Measurements from ENCODE around the gene IQSEC3.
"Not testable (repeated sequence)": the region's sequence is repeated elsewhere in the genome, so short reads cannot be mapped to it uniquely, and the experiment has no call there.

The IQSEC3 gene

DNA sequence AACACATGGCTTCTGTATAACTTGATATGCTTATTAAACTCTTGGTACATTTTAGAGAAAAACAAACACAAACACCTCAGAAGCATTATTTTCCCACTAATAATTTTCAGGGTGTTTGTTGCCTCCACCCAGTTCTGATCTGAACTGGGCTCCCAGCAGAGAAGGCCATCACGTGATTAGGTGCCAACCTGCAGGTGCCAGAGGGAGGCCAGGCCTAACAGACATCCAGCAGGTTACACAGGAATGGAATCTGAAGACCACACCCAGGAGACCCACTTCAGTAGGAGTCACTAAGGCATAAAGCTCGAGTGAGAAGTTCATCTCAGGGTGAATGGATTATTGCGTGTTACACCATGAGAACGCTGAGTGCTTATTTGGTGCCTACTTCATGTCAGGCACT, 138.5 kb downstream of the IQSEC3 start:
- DNase-seq: no peak

DNA sequence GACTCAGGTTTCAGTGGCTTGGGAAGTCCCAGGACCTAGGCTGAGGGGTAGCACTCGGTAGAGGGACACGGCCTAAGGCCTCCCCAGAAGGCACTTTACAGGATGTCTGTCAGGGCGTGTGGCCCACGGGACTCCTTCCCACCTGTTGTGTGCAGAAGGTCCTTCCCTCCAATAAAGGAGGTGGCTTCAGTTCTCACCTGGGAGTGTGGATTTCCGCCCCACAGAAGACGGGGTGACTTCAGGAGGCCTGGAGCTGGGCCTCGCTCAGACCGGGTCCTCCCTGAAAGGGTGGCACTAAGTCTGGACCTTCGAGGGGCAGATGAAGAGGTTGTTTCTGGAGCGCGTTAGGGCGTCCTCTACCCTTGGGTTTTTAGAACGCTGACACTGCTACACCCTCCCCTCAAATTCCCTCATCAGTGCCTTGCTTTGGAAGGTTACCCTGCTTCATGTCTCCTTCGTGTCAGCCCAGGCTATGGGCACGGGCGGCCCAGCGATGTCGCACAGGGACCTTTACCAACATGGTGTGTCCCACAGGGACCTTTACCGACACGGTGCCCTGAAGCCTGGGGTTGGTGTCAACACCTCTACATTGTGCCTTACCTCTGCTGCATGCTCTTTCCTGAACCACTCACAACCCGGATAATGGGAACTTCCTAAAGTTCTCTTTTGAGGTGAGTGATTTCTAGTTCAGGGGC, 140.3 kb downstream of the IQSEC3 start:
- DNase-seq: no peak

DNA sequence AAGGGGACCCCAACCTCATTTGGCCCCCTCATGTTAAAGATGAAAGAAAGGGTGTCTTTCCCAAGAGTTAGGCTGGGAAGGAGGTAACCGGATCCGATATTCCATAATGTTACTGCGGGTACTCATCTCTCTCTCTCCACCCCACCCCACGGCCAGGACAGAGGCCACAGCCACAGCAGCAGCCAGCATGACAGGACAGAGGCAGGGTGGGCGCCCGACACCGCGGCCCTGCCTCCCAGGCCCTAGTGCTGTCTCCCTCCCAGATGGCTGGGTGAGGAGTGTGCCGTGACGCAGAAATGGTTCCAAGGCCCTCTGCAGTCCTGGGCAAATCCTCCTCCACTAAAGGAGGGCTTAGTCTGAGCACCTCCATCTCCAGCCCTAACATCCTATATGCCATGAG, 141.2 kb downstream of the IQSEC3 start:
- DNase-seq: no peak

DNA sequence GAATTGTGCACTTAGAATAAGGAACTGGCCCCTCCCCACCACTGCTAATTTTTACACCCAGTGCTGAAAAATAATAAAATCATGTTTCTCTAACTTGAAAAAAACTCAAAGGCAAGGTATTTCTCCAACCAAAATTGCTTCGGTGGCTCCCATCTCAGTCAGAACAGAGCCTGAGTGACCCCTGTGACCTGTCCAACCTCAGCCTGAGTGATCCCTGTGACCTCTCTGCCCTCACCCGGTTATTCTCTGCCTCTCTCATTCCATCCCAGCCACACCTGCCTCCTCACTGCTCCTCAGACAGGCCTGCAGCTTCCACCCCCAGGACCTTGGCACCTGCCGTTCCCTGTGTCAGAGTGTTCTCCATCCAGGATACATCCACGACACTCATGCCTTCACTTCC, 142.2 kb downstream of the IQSEC3 start:
- DNase-seq: no peak

DNA sequence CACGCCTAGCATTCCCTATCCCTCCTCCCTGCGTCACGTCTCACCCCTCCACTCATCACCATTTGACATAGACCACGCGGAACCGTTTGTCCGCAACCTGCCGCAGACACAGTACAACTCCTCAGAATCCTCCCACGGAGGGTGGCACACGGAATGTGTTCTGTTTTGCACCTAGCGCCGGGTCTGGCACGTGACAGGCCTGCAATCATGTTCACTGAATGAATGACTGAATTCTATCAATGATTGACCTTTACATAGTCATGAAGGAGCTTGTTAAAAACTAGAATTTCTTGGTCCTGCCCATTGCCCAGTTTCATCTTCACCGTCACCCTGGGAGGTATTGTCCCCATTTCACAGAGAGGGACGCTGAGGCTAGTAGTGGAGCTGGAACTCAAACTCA, 142.7 kb downstream of the IQSEC3 start:
- DNase-seq: no peak

GRCh38 chr12:209851-210250, 143.3 kb downstream of the IQSEC3 start:
- no peak for DNase-seq

GRCh38 chr12:210277-211141, 143.9 kb downstream of the IQSEC3 start:
- DNase-seq: peak; percentile 70

GRCh38 chr12:211142-211465, 144.5 kb downstream of the IQSEC3 start:
- no peak for DNase-seq

GRCh38 chr12:211639-212414, 145.3 kb downstream of the IQSEC3 start:
- DNase-seq: no peak

DNA sequence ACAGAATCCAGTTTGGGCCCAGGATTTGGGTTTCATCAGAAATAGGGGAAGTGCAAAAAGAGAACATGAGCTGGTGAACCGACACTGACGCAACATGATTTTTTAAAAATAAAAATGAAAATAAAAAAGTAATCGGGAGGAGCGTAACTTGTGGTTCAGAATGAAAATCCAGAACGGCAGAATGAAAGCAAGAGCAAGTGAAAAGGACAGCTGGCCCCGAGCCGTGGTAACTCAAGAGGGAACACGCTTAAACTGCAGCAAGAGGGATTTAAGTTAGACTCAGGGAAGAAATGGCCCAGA, 145.8 kb downstream of the IQSEC3 start:
- no peak for DNase-seq

DNA sequence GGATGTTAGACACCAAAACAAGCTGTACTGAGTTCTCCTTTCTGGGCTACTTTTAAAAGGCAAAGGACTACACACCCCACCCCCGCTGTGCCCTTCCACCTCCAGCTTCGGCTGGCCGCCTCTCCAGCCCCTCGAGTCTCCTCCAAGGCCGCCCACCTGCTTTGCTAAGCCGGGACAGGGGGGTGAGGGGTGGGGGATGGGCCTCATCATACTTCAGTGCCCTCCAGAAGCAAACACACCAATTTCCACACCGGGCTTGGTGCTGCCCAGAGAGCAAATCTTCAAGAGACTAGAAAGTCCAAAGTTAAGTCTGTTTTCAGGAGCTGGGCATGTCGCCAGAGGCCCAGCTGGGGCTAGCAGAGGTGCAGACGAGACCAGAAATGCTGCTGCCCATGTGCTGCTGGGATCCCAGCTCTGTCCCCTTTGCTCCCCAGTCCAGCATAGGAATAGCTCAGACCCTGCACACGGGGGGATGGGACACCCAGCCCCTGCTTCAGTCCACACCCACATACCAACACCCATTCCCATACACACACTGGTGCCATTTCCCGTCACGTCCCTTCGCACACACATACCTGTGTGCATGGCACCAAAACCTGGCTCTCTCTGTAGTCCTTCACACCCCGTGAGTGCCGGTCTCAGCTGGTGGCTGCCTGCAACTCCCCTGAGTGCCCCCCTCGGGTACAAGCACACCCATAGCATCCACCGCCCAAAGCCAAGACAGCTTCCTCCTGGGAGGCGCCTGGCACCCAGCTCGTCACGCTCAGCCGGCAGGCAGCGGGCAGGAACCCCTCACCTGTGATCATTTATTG, 146.4 kb downstream of the IQSEC3 start:
- DNase-seq: no peak

DNA sequence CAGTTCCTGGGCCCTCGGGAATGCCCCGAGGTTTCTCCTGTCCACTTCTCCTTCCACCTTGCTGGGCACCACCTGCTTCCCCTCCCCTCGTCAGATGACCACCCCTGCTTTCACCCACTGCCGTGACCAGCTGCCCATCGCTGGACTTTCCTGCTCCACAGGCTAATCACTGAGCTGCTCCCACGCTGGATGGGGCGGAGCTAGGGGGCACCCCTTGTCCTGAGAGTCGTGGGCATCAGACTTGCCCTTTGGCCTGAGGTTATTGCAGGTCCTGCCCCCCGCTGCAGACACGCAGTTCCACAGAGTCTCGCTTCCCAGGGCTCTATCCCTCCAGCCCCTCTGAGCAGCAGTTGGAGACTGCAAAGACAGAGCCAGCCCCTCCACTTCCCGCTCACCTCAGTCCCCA, 147.0 kb downstream of the IQSEC3 start:
- no peak for DNase-seq

DNA sequence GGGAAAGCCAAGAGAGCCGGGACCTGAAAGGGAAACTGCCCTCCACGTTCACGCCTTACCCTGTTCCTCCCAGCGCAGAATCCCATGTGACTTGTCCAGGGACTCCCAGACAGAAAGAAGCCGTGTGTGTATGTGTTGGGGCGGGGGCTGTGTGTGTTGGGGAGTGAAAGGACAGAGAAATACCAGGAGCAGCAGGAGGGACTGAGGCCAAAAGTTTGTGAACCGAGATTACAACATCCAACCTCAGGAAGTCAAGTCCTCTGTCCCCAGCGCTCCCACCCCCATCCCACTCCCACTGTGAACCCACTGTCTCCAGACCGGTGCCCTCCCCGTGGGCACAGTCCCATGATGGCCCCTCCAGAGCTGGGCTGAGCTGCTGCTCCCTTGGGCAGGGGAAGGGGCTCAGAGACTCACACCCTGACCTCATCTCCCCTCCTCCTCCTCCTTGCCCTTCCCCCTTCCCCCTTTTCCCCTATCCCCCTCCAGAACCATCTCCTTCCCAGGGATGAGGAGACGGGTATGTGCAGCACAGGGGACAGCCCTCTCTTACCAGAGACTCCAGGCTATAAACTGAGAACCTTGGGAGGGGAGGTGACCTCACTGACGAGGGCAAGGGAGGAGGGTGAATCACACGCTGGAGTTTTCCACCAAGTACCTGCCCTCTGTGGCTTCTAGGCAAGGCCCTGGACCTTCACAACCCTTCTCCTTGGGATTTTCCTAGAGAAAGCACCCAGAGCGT, 147.6 kb downstream of the IQSEC3 start, which contains the start of gene SLC6A12:
Gene SLC6A12, minus strand, starts transcription at position 155 of the 739 bp plus-strand sequence. CDS start 4,171 bp downstream, outside the sequence.
- no peak for DNase-seq

DNA sequence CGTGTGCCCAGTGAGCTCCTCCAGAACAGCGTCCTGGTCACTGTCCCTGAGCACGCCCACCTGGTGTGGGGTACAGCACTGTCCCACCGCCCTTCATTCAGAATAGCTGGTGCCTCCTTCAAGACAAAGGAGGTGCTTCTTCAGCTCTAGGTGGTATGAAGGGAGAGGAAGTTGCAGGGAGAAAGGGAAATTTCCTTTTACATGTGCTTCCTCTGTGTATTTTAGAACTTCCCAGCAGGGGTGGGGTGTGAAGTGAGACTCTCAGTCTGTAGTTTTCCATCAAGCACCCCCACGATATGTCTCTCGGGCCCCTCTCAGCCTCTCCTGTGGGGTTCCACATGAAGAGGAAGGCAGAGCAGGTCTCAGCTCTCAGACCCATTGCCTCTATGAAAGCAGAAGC, 148.5 kb downstream of the IQSEC3 start:
- no peak for DNase-seq

- not testable (repeated sequence) for DNase-seq
These were observed 150.5 kb downstream of the IQSEC3 start for GRCh38 chr12:217029-217428.

DNA sequence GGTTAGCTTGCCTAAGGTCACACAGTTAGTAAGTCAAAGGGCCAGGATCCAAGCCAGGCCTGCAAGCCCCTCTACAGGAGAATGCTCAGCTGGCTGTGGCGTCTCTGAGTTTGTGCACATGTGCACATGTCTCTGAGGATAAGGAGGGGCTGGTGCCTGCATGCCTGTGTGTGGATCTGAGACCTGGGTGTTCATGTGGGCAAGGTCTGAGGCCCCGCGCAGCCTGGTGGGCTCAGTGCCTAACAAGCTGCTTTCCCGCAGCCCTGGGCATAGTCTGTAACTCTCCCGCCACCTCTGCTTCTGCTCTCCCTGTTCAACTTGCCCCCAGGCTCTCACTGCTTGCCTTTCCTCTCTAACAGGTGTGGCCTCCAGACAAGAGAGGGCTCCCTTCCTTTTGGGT, 151.7 kb downstream of the IQSEC3 start:
- no peak for DNase-seq

- no peak for DNase-seq
These were observed 152.4 kb downstream of the IQSEC3 start for GRCh38 chr12:218728-219590.

- peak; percentile 73 for DNase-seq
These were observed 153.4 kb downstream of the IQSEC3 start for GRCh38 chr12:219891-220352.

GRCh38 chr12:220491-220890, 153.9 kb downstream of the IQSEC3 start:
- no peak for DNase-seq

DNA sequence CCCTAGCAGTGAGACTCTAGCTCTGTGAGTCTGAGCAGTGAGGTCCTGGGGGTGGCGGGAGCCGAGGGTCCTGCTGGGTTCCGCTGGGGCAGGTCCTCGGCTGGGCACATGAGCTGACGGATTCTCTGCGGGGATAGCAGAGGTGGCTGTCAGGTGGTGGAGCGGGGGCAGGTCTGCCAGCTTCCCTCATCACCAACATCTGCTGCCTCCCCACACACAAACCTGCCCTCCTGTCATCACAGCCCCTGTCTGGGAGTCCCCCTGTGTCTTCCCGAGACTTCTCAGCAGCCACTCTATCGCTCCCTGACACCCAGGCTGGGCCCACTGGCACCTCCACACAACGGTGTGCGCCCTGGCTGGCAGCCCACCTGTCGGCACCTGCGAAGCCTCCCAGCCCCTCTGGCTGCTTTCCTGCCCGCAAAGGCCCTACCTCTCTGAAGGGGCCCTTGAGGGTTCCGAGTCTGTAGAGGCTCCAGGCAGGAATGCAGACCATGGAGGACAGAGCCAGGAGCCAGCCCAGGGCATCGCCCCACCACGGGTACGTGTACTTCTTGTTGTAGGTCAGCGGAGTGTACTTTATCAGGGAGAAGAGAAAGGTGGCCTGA, 154.5 kb downstream of the IQSEC3 start:
- DNase-seq: no peak

DNA sequence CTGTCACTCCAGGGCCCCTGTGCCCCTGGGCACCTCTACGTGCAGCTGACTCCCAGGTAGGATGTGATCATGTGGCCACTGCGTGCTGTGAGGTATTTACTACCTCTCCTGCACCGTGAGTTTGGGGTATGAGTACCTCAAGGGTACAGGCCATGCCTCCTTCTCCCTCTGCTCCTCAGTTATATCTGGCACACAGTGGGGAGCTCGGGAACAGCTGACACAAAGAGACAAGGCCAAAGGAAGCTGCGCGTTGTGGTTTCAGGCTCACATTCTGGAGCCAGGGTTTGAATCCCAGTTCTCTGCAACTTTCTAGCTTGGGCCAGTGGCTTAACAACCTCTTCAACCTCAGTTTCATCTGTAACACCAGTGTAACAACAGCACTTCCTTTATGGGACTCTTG, 155.2 kb downstream of the IQSEC3 start:
- DNase-seq: no peak

All from NCI-H146 (cell line).